Right lobe of liver (tissue), 4 donors: Measurements from ENCODE around the gene C6orf47.

Experiments used
- CTCF ChIP-seq, 4 donors: fragments of 200-600 bp in 3 of 4; fragments of 450-650 bp in 1 of 4; IDR thresholded peaks; one replicate each; pipeline versions ENCODE4 v1.5.1 to v1.8.0; 2016 to 2022; ENCODE audit warnings: antibody characterized with exemption in 4 of 4, mild to moderate bottlenecking in 2 of 4
- POLR2A ChIP-seq: fragments of 450-650 bp; IDR thresholded peaks from one replicate; pipeline ENCODE4 v1.6.1; 2017; ENCODE audit warnings: antibody characterized with exemption, mild to moderate bottlenecking
- donor health status: DM: no; HTN: no; CAD: no.
- donor health status: DM: no; HTN: no; CAD: no.
- donor health status: DM: no; HTN: yes; CAD: no.

- TF ChIP-seq POLR2A (no peak), CTCF (IDR thresholded peaks at IDR 0.05) (no peak)
Measured at GRCh38 chr6:31702405-31702818, 41.8 kb upstream of the C6orf47 start.
